GM23338 (cell line): ENCODE results near the gene CDHR3.

Source experiments
- EZH2 ChIP-seq: fragments of 200-600 bp; sonication (generic); IDR thresholded peaks from one replicate; pipeline ENCODE4 v1.8.0; 2017; ENCODE audit warnings: antibody characterized with exemption, mild to moderate bottlenecking, low read depth; ENCODE audit not compliant: unreplicated experiment
- JUNB ChIP-seq: IDR thresholded peaks from one replicate; pipeline ENCODE4 v1.6.1; 2016; ENCODE audit warnings: antibody characterized with exemption; ENCODE audit not compliant: unreplicated experiment
- NANOG ChIP-seq: IDR thresholded peaks from 2 replicates; pipeline ENCODE4 v1.6.1; 2016; ENCODE audit warnings: antibody characterized with exemption, borderline replicate concordance
- POLR2AphosphoS5 ChIP-seq: IDR thresholded peaks from 2 replicates; pipeline ENCODE4 v1.6.1; 2016; ENCODE audit warnings: antibody characterized with exemption, low read depth
- STAT1 ChIP-seq: IDR thresholded peaks from one replicate; pipeline ENCODE4 v1.6.1; 2016; ENCODE audit warnings: antibody characterized with exemption; ENCODE audit not compliant: unreplicated experiment
- ZNF331 ChIP-seq: fragments of 250-450 bp; sonication (Bioruptor Pico); IDR thresholded peaks from 2 replicates; pipeline ENCODE4 v1.5.0; 2020; ENCODE audit warnings: low read depth, mild to moderate bottlenecking, moderate library complexity
- TF ChIP-seq, protein P1 (sequence below), 2 experiments: fragments of 200-600 bp in 1 of 2; sonication (generic) in 1 of 2; conservative IDR thresholded peaks; 2 replicates each; pipeline versions ENCODE4 v1.5.1 to v1.6.1; 2016 to 2017; ENCODE audit warnings: antibody characterized with exemption in 2 of 2, low read depth in 2 of 2, mild to moderate bottlenecking in 2 of 2, moderate library complexity in 1 of 2
- TF ChIP-seq, protein P2 (sequence below): IDR thresholded peaks from one replicate; pipeline ENCODE4 v1.6.1; 2018; ENCODE audit warnings: antibody characterized with exemption; ENCODE audit not compliant: unreplicated experiment

DNA sequence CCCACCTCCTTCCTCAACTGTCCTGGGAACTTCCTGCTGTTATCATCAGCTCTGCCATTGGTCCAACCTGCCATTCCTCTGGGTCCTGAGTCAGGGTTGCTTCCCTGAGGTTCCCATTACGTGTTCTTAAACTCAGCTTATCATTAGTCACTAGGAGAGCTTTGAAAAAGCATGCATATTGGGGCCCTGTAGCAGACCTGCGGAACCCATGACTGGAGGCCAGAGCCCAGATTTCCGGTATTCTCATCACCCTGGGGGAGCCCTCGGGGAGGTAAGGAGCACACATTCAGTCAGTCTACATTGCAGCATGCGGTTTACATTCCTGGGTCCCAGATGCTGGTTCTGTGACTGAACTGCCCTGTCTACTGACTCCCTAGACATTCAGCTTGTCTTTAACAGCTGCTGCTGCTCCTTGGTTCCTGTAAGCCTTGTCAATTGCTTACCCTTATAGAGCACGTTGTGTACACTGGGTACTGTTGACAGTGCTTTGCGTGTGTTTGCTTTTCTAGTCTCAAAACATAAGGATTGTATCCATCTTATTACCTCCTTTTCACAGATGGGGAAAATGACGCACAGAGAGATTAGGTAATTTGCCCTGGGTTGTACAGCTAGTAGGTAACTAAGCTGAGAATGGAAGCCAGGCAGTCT lies 12.8 kb downstream of the CDHR3 start:
- TF ChIP-seq, protein P1, sequence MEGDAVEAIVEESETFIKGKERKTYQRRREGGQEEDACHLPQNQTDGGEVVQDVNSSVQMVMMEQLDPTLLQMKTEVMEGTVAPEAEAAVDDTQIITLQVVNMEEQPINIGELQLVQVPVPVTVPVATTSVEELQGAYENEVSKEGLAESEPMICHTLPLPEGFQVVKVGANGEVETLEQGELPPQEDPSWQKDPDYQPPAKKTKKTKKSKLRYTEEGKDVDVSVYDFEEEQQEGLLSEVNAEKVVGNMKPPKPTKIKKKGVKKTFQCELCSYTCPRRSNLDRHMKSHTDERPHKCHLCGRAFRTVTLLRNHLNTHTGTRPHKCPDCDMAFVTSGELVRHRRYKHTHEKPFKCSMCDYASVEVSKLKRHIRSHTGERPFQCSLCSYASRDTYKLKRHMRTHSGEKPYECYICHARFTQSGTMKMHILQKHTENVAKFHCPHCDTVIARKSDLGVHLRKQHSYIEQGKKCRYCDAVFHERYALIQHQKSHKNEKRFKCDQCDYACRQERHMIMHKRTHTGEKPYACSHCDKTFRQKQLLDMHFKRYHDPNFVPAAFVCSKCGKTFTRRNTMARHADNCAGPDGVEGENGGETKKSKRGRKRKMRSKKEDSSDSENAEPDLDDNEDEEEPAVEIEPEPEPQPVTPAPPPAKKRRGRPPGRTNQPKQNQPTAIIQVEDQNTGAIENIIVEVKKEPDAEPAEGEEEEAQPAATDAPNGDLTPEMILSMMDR (conservative IDR thresholded peaks at IDR 0.05; ENCODE audit: low read depth in 2 of 2), result no peak
- TF ChIP-seq, protein P2, sequence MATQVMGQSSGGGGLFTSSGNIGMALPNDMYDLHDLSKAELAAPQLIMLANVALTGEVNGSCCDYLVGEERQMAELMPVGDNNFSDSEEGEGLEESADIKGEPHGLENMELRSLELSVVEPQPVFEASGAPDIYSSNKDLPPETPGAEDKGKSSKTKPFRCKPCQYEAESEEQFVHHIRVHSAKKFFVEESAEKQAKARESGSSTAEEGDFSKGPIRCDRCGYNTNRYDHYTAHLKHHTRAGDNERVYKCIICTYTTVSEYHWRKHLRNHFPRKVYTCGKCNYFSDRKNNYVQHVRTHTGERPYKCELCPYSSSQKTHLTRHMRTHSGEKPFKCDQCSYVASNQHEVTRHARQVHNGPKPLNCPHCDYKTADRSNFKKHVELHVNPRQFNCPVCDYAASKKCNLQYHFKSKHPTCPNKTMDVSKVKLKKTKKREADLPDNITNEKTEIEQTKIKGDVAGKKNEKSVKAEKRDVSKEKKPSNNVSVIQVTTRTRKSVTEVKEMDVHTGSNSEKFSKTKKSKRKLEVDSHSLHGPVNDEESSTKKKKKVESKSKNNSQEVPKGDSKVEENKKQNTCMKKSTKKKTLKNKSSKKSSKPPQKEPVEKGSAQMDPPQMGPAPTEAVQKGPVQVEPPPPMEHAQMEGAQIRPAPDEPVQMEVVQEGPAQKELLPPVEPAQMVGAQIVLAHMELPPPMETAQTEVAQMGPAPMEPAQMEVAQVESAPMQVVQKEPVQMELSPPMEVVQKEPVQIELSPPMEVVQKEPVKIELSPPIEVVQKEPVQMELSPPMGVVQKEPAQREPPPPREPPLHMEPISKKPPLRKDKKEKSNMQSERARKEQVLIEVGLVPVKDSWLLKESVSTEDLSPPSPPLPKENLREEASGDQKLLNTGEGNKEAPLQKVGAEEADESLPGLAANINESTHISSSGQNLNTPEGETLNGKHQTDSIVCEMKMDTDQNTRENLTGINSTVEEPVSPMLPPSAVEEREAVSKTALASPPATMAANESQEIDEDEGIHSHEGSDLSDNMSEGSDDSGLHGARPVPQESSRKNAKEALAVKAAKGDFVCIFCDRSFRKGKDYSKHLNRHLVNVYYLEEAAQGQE, result no peak
- TF ChIP-seq ZNF331 (no peak), POLR2AphosphoS5 (no peak), EZH2 (no peak), JUNB (no peak), NANOG (no peak), STAT1 (no peak)
